IMR-90 (cell line): ENCODE results near the gene LGALS1. TPM values are rescaled to one million over a fixed set of nuclear protein-coding genes. Genes with fewer than 3 reads are reported as not detected.

ENCODE experiments used
- ATAC-seq: fragments of 200-7000 bp; cut with Tn5 transposase; 2 replicates; pipeline ENCODE4 v1.9.1; 2020; ENCODE audit warnings: low read depth, mild to moderate bottlenecking, moderate library complexity
- BruUV-seq: library from RNA; stranded (reverse); fragments of 400-500 nt; replicated peaks from 2 replicates; lab custom pipeline; 2021; lab: Mats Ljungman, UMichigan
- CTCF ChIA-PET: fragments of 300-600 bp; formaldehyde crosslinking; extraction: SDS; loops from one replicate; lab custom pipeline; 2021; ENCODE audit warnings: antibody characterized with exemption; lab: Yijun Ruan, JAX
- POLR2A ChIA-PET: fragments of 300-600 bp; sonication (Branson Sonifier 250); formaldehyde crosslinking; loops from one replicate; lab custom pipeline; 2022; ENCODE audit warnings: antibody characterized with exemption; ENCODE audit not compliant: unreplicated experiment; lab: Charles Lee
- DNase-seq: peaks from one replicate; pipeline ENCODE4 v3.0.0; 2013
- H2AFZ ChIP-seq: replicated peaks from 2 replicates; pipeline ENCODE3; 2013; ENCODE audit warnings: low read length, mild to moderate bottlenecking; ENCODE audit not compliant: poor library complexity
- H2AK5ac ChIP-seq: 2 replicates; pipeline ENCODE4 v1.6.1; 2013; ENCODE audit warnings: low read depth, low read length, inconsistent platforms
- H2AK9ac ChIP-seq: replicated peaks from 2 replicates; pipeline ENCODE3; 2013; ENCODE audit warnings: mild to moderate bottlenecking, low read depth, low read length, moderate library complexity; ENCODE audit not compliant: poor library complexity
- H2BK120ac ChIP-seq: 2 replicates; pipeline ENCODE4 v1.6.1; 2013; ENCODE audit warnings: low read depth, low read length, inconsistent platforms
- H2BK15ac ChIP-seq: 3 replicates; pipeline ENCODE4 v1.6.1; 2013; ENCODE audit warnings: low read depth, low read length, inconsistent platforms
- H2BK20ac ChIP-seq: 2 replicates; pipeline ENCODE4 v1.6.1; 2013; ENCODE audit warnings: low read depth, mild to moderate bottlenecking, inconsistent platforms, low read length, moderate library complexity
- H2BK5ac ChIP-seq: 2 replicates; pipeline ENCODE4 v1.6.1; 2013; ENCODE audit warnings: mild to moderate bottlenecking, low read depth, low read length, inconsistent platforms; ENCODE audit not compliant: poor library complexity, severe bottlenecking
- H3K14ac ChIP-seq: replicated peaks from 2 replicates; pipeline ENCODE4 v1.6.1; 2013; ENCODE audit warnings: low read depth, low read length, inconsistent platforms
- H3K18ac ChIP-seq: 2 replicates; pipeline ENCODE4 v1.6.1; 2013; ENCODE audit warnings: low read depth, low read length, control low read depth
- H3K23ac ChIP-seq: 2 replicates; pipeline ENCODE4 v1.6.1; 2013; ENCODE audit warnings: low read depth, low read length, inconsistent platforms
- H3K27ac ChIP-seq: 2 replicates; pipeline ENCODE4 v1.5.1; 2013; ENCODE audit warnings: mild to moderate bottlenecking, control low read depth, low read length; ENCODE audit not compliant: insufficient read depth
- H3K27me3 ChIP-seq: 2 replicates; pipeline ENCODE4 v1.6.1; 2013; ENCODE audit warnings: low read length; ENCODE audit not compliant: control insufficient read depth, insufficient read depth
- H3K36me3 ChIP-seq: 2 replicates; pipeline ENCODE4 v1.6.1; 2013; ENCODE audit warnings: low read length, mixed read lengths; ENCODE audit not compliant: control insufficient read depth, insufficient read depth
- H3K4ac ChIP-seq: 2 replicates; pipeline ENCODE4 v1.6.1; 2013; ENCODE audit warnings: low read depth, low read length, inconsistent platforms
- H3K4me1 ChIP-seq: 2 replicates; pipeline ENCODE4 v1.6.1; 2013; ENCODE audit warnings: low read length, mixed read lengths; ENCODE audit not compliant: control insufficient read depth, insufficient read depth
- H3K4me2 ChIP-seq: 2 replicates; pipeline ENCODE4 v1.6.1; 2013; ENCODE audit warnings: low read depth, mild to moderate bottlenecking, control low read depth, low read length, moderate library complexity
- H3K4me3 ChIP-seq: 2 replicates; pipeline ENCODE4 v1.5.1; 2013; ENCODE audit warnings: low read depth, mild to moderate bottlenecking, control low read depth, low read length, moderate library complexity; ENCODE audit not compliant: insufficient read depth
- H3K56ac ChIP-seq: 2 replicates; pipeline ENCODE4 v1.6.1; 2013; ENCODE audit warnings: low read length, inconsistent platforms; ENCODE audit not compliant: insufficient read depth; ENCODE audit errors: extremely low read depth
- H3K79me1 ChIP-seq, 2 experiments: 2 replicates each; pipeline ENCODE4 v1.6.1; 2013; ENCODE audit warnings: low read length in 2 of 2, inconsistent platforms in 1 of 2, low read depth in 1 of 2
- H3K9ac ChIP-seq: 2 replicates; pipeline ENCODE4 v1.6.1; 2013; ENCODE audit warnings: low read depth, low read length, control low read depth
- H3K9me1 ChIP-seq: 2 replicates; pipeline ENCODE4 v1.6.1; 2013; ENCODE audit warnings: low read length, inconsistent platforms; ENCODE audit not compliant: insufficient read depth
- H3K9me3 ChIP-seq: 2 replicates; pipeline ENCODE4 v1.6.1; 2013; ENCODE audit warnings: low read length; ENCODE audit not compliant: control insufficient read depth, insufficient read depth
- H4K20me1 ChIP-seq: 2 replicates; pipeline ENCODE4 v1.6.1; 2013; ENCODE audit warnings: low read length, inconsistent platforms; ENCODE audit not compliant: insufficient read depth
- H4K5ac ChIP-seq: 2 replicates; pipeline ENCODE4 v1.6.1; 2013; ENCODE audit warnings: mild to moderate bottlenecking, low read depth, low read length, control low read depth
- H4K8ac ChIP-seq, 2 experiments: 2 replicates each; pipeline ENCODE4 v1.6.1; 2013; ENCODE audit warnings: low read depth in 2 of 2, low read length in 2 of 2, control low read depth in 1 of 2, inconsistent platforms in 1 of 2
- H4K91ac ChIP-seq: 2 replicates; pipeline ENCODE4 v1.6.1; 2013; ENCODE audit warnings: low read depth, low read length, inconsistent platforms; ENCODE audit not compliant: insufficient read depth
- BHLHE40 ChIP-seq: fragments of 150-350 bp; IDR thresholded peaks from 2 replicates; pipeline ENCODE4 v1.6.1; 2016; ENCODE audit warnings: mild to moderate bottlenecking, low read depth, low read length
- CEBPB ChIP-seq: IDR thresholded peaks from 2 replicates; pipeline ENCODE4 v1.6.1; 2012; ENCODE audit warnings: low read depth, low read length, improper control_type of control experiment
- CHD1 ChIP-seq: IDR thresholded peaks from 2 replicates; pipeline ENCODE4 v1.6.1; 2012; ENCODE audit warnings: low read depth, low read length, improper control_type of control experiment
- ELK1 ChIP-seq: fragments of 150-350 bp; IDR thresholded peaks from 2 replicates; pipeline ENCODE4 v1.6.1; 2016; ENCODE audit warnings: low read depth, mild to moderate bottlenecking, low read length, moderate library complexity, borderline replicate concordance
- FOS ChIP-seq: fragments of 150-350 bp; IDR thresholded peaks from 2 replicates; pipeline ENCODE4 v1.6.1; 2016; ENCODE audit warnings: low read depth, low read length
- MAFK ChIP-seq: IDR thresholded peaks from 2 replicates; pipeline ENCODE4 v1.6.1; 2012; ENCODE audit warnings: low read depth, low read length, improper control_type of control experiment
- MAZ ChIP-seq: IDR thresholded peaks from 2 replicates; pipeline ENCODE4 v1.6.1; 2012; ENCODE audit warnings: low read depth, mild to moderate bottlenecking, low read length, improper control_type of control experiment, moderate library complexity, borderline replicate concordance
- MXI1 ChIP-seq: IDR thresholded peaks from 2 replicates; pipeline ENCODE4 v1.6.1; 2012; ENCODE audit warnings: low read depth, mild to moderate bottlenecking, low read length, moderate library complexity, borderline replicate concordance
- NFE2L2 ChIP-seq: fragments of 150-350 bp; IDR thresholded peaks from 2 replicates; pipeline ENCODE4 v1.6.1; 2016; ENCODE audit warnings: low read depth, mild to moderate bottlenecking, low read length
- POLR2A ChIP-seq: IDR thresholded peaks from 2 replicates; pipeline ENCODE4 v1.6.1; 2012; ENCODE audit warnings: mild to moderate bottlenecking, low read depth, low read length
- RAD21 ChIP-seq: IDR thresholded peaks from 2 replicates; pipeline ENCODE4 v1.6.1; 2012; ENCODE audit warnings: low read length, improper control_type of control experiment
- RCOR1 ChIP-seq: IDR thresholded peaks from 2 replicates; pipeline ENCODE4 v1.6.1; 2012; ENCODE audit warnings: mild to moderate bottlenecking, low read length, improper control_type of control experiment; ENCODE audit not compliant: insufficient replicate concordance
- RFX5 ChIP-seq: IDR thresholded peaks from 2 replicates; pipeline ENCODE4 v1.8.0; 2012; ENCODE audit warnings: low read depth, mild to moderate bottlenecking, low read length, moderate library complexity
- SMC3 ChIP-seq: fragments of 150-350 bp; IDR thresholded peaks from 2 replicates; pipeline ENCODE4 v1.6.1; 2016; ENCODE audit warnings: low read depth, mild to moderate bottlenecking, antibody characterized with exemption, low read length, moderate library complexity
- USF2 ChIP-seq: fragments of 150-350 bp; IDR thresholded peaks from 2 replicates; pipeline ENCODE4 v1.6.1; 2017; ENCODE audit warnings: mild to moderate bottlenecking, antibody characterized with exemption, low read length, low read depth
- WGBS, 2 experiments: methylation state at CpG; one replicate each; pipeline versions ENCODE4 v1.1.5 to v1.1.7; 2013; ENCODE audit warnings: missing lambda C conversion rate in 2 of 2; ENCODE audit not compliant: insufficient read length in 1 of 2; ENCODE audit errors: extremely low coverage in 2 of 2; 5-methylcytosine and 5-hydroxymethylcytosine counted together
- dilution Hi-C: fragments of 300-500 bp; cut with HindIII; formaldehyde crosslinking; loops from one replicate; pipeline ENCODE4 v1.14.3; 2018; ENCODE audit warnings: low sequenced_read_pairs; ENCODE audit not compliant: unreplicated experiment
- in situ Hi-C: fragments of 300-500 bp; cut with MboI; formaldehyde crosslinking; loops from 3 replicates; pipeline ENCODE4 v1.14.3; 2019; ENCODE audit warnings: low sequenced_read_pairs, inconsistent platforms, mixed read lengths
- intact Hi-C: fragments of 100-400 bp; cut with micrococcal nuclease; formaldehyde crosslinking; loops from 2 replicates; pipeline ENCODE4 v1.10.0; 2022
- polyA plus RNA-seq, 3 experiments: library from polyadenylated mRNA; depleted of rRNA; stranded (reverse); fragments of >200 nt; gene quantifications; 2 replicates each; pipeline ENCODE4 v1.2.3, GENCODE V29; 2012; ENCODE audit warnings: low replicate concordance in 1 of 3
- total RNA-seq: library from RNA; depleted of rRNA; stranded (reverse); fragments of >200 nt; gene quantifications from 2 replicates; pipeline ENCODE4 v1.2.3, GENCODE V29; 2012

The LGALS1 gene
- total and polyA plus RNA-seq, 2 of the 4 experiments (the other 2 are of a cell fraction): 11,896 to 15,383 TPM

- POLR2A ChIA-PET: interaction anchor here (0.6 kb wide), 2 partner anchors 9 to 111 kb away, joined by 5 to 10 read pairs; no protein-coding TSS in a partner anchor
- Histone ChIP-seq H3K18ac (peak within 1 kb of the TSS; percentile 0; the same call in 1 of the 2 replicates), H3K4me1 (peaks cover 8% of the 10 kb centered on the region), H4K5ac (no peak within 1 kb of the TSS; the same call in 1 of the 2 replicates), H3K79me1 (peaks cover 0 to 18% of the 10 kb centered on the region in 2 experiments; a peak in 2 of 4 replicates), H3K27ac (no peak within 1 kb of the TSS), H4K8ac (peak within 1 kb of the TSS; percentile 50 to 82; a peak in 3 of 4 replicates), H2AK5ac (peak within 1 kb of the TSS; percentile 75), H3K4me2 (peak within 1 kb of the TSS; percentile 38), H3K9ac (peak within 1 kb of the TSS; percentile 40; the same call in 1 of the 2 replicates), H3K56ac (no peak within 1 kb of the TSS), H2AK9ac (peak within 1 kb of the TSS; percentile 95), H3K14ac (peak within 1 kb of the TSS; percentile 88), H3K27me3 (no peaks in the 10 kb centered on the region), H2AFZ (peak within 1 kb of the TSS; percentile 94), H3K9me3 (no peaks in the 10 kb centered on the region), H2BK15ac (peak within 1 kb of the TSS; percentile 47; the same call in 1 of the 3 replicates), H4K20me1 (no peaks in the 10 kb centered on the region), H2BK120ac (peak within 1 kb of the TSS; percentile 53; the same call in 1 of the 2 replicates), H3K4me3 (peak within 1 kb of the TSS; percentile 22; the same call in 1 of the 2 replicates), H4K91ac (peak within 1 kb of the TSS; percentile 21; the same call in 1 of the 2 replicates), H3K9me1 (peaks cover 15% of the 10 kb centered on the region; the same call in 1 of the 2 replicates), H2BK20ac (peak within 1 kb of the TSS; percentile 3), H2BK5ac (peak within 1 kb of the TSS; percentile 15), H3K4ac (peak within 1 kb of the TSS; percentile 58), H3K23ac (peak within 1 kb of the TSS; percentile 72; the same call in 1 of the 2 replicates), H3K36me3 (peaks cover 6% of the 10 kb centered on the region)
- CTCF ChIA-PET: interaction anchor here (0.7 kb wide), 1 partner anchor 54 kb away, joined by 3 read pairs; no protein-coding TSS in a partner anchor
- in situ Hi-C loops: no loop called here
- no CpG with 5 or more reads among the region's 39 CpGs for WGBS, 2 experiments
- intact Hi-C loops: loop anchor here (5.0 kb wide), 1 partner anchor 45 kb away; no protein-coding TSS in a partner anchor
- dilution Hi-C loops: no loop called here
- DNase-seq (peak; percentile 91), ATAC-seq (peak; percentile 100)
- BruUV-seq: no TSS peak
- TF ChIP-seq ELK1: no peak
- no peak for TF ChIP-seq FOS
- TF ChIP-seq MAFK: no peak
- peak; percentile 44 for TF ChIP-seq SMC3
- TF ChIP-seq NFE2L2: no peak
- TF ChIP-seq RCOR1: no peak
- peak; percentile 82 for TF ChIP-seq BHLHE40
- no peak for TF ChIP-seq POLR2A
- no peak for TF ChIP-seq MXI1
- no peak for TF ChIP-seq CHD1
- TF ChIP-seq MAZ: peak; percentile 82
- no peak for TF ChIP-seq RFX5
- TF ChIP-seq RAD21: peak; percentile 44
- TF ChIP-seq USF2: no peak
- TF ChIP-seq CEBPB: no peak
Observed at GRCh38 chr22:37696657-37697537, 21.5 kb downstream of the LGALS1 start, which contains the start of gene TRIOBP. TRIOBP (plus strand) TSS chr22:37697048; CDS start chr22:37701366, 4,318 bp downstream.
